Glutamatergic neuron (in vitro differentiated cells): ENCODE data around the gene CLDN5. TPM values are rescaled to one million over a fixed set of nuclear protein-coding genes. Genes with fewer than 3 reads are reported as not detected.

ENCODE experiments used
- DNase-seq: peaks from one replicate; pipeline ENCODE4 v3.0.0; 2022
- H3K27ac Mint-ChIP-seq: one replicate; pipeline ENCODE4 v1.8.0; 2020; ENCODE audit warnings: mild to moderate bottlenecking, mixed read lengths, inconsistent platforms; ENCODE audit not compliant: unreplicated experiment
- H3K27me3 Mint-ChIP-seq: one replicate; pipeline ENCODE4 v1.8.0; 2020; ENCODE audit warnings: mild to moderate bottlenecking, moderate library complexity, mixed read lengths, inconsistent platforms; ENCODE audit not compliant: unreplicated experiment
- H3K36me3 Mint-ChIP-seq: one replicate; pipeline ENCODE4 v1.8.0; 2020; ENCODE audit warnings: mild to moderate bottlenecking, mixed read lengths, inconsistent platforms; ENCODE audit not compliant: unreplicated experiment
- H3K4me1 Mint-ChIP-seq: one replicate; pipeline ENCODE4 v1.8.0; 2020; ENCODE audit warnings: mild to moderate bottlenecking, low read depth, mixed read lengths, inconsistent platforms; ENCODE audit not compliant: unreplicated experiment
- H3K4me3 Mint-ChIP-seq: one replicate; pipeline ENCODE4 v1.8.0; 2020; ENCODE audit warnings: mild to moderate bottlenecking, mixed read lengths, inconsistent platforms; ENCODE audit not compliant: unreplicated experiment
- H3K9me3 Mint-ChIP-seq: one replicate; pipeline ENCODE4 v1.8.0; 2020; ENCODE audit warnings: mild to moderate bottlenecking, moderate library complexity, mixed read lengths, inconsistent platforms; ENCODE audit not compliant: unreplicated experiment
- CTCF ChIP-seq: fragments of 200-600 bp; sonication (generic); IDR thresholded peaks from one replicate; pipeline ENCODE4 v1.5.0; 2021; ENCODE audit not compliant: partially characterized antibody, unreplicated experiment
- total RNA-seq: library from RNA; stranded (reverse); fragmentation: NEBNext Ultra II Directional; extraction: Animal tissue kit (Norgen Biotek cat#: 25700); gene quantifications from one replicate; pipeline ENCODE4 v1.2.1, GENCODE V29; 2021; ENCODE audit not compliant: unreplicated experiment

CLDN5 gene
- total RNA-seq, 1 donor from 2014 or later = 7.4 TPM

- Mint-ChIP-seq H3K9me3 (no peaks in the 10 kb centered on the region), H3K4me3 (no peak overlapping the region), H3K27me3 (peaks cover 2% of the 10 kb centered on the region), H3K4me1 (no peaks in the 10 kb centered on the region), H3K27ac (no peak overlapping the region), H3K36me3 (no peaks in the 10 kb centered on the region)
- no peak for TF ChIP-seq CTCF
- DNase-seq = no peak
Measured at GRCh38 chr22:19492504-19493174, 31.6 kb downstream of the CLDN5 start.

- Mint-ChIP-seq H3K4me1 (no peaks in the 10 kb centered on the region), H3K36me3 (no peaks in the 10 kb centered on the region), H3K4me3 (no peak overlapping the region), H3K27me3 (no peaks in the 10 kb centered on the region), H3K27ac (no peak overlapping the region), H3K9me3 (no peaks in the 10 kb centered on the region)
- TF ChIP-seq CTCF = no peak
- DNase-seq = no peak
Measured at GRCh38 chr22:19490628-19491230, 33.5 kb downstream of the CLDN5 start.

GRCh38 chr22:19488884-19489843 is 35.0 kb downstream of the CLDN5 start:
- no peak for TF ChIP-seq CTCF
- DNase-seq = no peak
- Mint-ChIP-seq H3K27me3 (no peaks in the 10 kb centered on the region), H3K9me3 (no peaks in the 10 kb centered on the region), H3K4me3 (no peak overlapping the region), H3K36me3 (no peaks in the 10 kb centered on the region), H3K27ac (no peak overlapping the region), H3K4me1 (no peaks in the 10 kb centered on the region)

- Mint-ChIP-seq H3K4me3 (no peak overlapping the region), H3K36me3 (no peaks in the 10 kb centered on the region), H3K4me1 (no peaks in the 10 kb centered on the region)
Measured at GRCh38 chr22:19488285-19488684, 35.9 kb downstream of the CLDN5 start.

More at GRCh38 chr22:19488285-19488684, 35.9 kb downstream of the CLDN5 start:
- no peaks in the 10 kb centered on the region for H3K27me3 Mint-ChIP-seq
- no peaks in the 10 kb centered on the region for H3K9me3 Mint-ChIP-seq
- no peak for TF ChIP-seq CTCF
- H3K27ac Mint-ChIP-seq = no peak overlapping the region
- DNase-seq = no peak
